Sigmoid colon (tissue), 7 donors: ENCODE measurements around the gene RAB11FIP5. TPM values are rescaled to one million over a fixed set of nuclear protein-coding genes. Genes with fewer than 3 reads are reported as not detected.
A peak's percentile ranks its signal among the peaks of the same experiment; 100 is the strongest.

Source experiments
- DNase-seq: peaks from one replicate; pipeline ENCODE4 v3.0.0-alpha.2; 2019
- H3K27ac ChIP-seq, 4 donors: fragments of 200-600 bp; sonication (generic); one replicate each; pipeline ENCODE4 v1.5.1; 2016 to 2019; ENCODE audit warnings: mild to moderate bottlenecking in 1 of 4
- H3K27me3 ChIP-seq, 3 donors: fragments of 200-600 bp; sonication (generic); one replicate each; pipeline ENCODE4 v1.5.1; 2019; ENCODE audit warnings: mild to moderate bottlenecking in 1 of 3
- H3K36me3 ChIP-seq, 4 donors: fragments of 200-600 bp; sonication (generic); one replicate each; pipeline ENCODE4 v1.5.1; 2016 to 2019
- H3K4me1 ChIP-seq, 4 donors: fragments of 200-600 bp; sonication (generic); one replicate each; pipeline ENCODE4 v1.5.1; 2017 to 2019
- H3K4me3 ChIP-seq, 4 donors: fragments of 200-600 bp; sonication (generic); one replicate each; pipeline ENCODE4 v1.5.1; 2017 to 2019; ENCODE audit warnings: mild to moderate bottlenecking in 2 of 4, moderate library complexity in 1 of 4
- H3K9me3 ChIP-seq, 4 donors: fragments of 200-600 bp in 3 of 4; sonication (generic) in 3 of 4; one replicate each; pipeline versions ENCODE4 v1.5.1 to v1.6.1; 2013 to 2019
- EP300 ChIP-seq, 4 donors: sonication (generic); formaldehyde crosslinking; IDR thresholded peaks; one replicate each; pipeline ENCODE4 v1.6.1; 2017; ENCODE audit warnings: antibody characterized with exemption in 4 of 4
- POLR2A ChIP-seq, 2 donors: fragments of 450-650 bp; IDR thresholded peaks; one replicate each; pipeline ENCODE4 v1.6.1; 2016; ENCODE audit warnings: antibody characterized with exemption in 2 of 2, mild to moderate bottlenecking in 2 of 2, moderate library complexity in 2 of 2
- POLR2AphosphoS5 ChIP-seq, 4 donors: sonication (generic); formaldehyde crosslinking; IDR thresholded peaks; one replicate each; pipeline ENCODE4 v1.6.1; 2017; ENCODE audit warnings: antibody characterized with exemption in 4 of 4
- WGBS, 2 donors: extraction: QIAGEN DNeasy Blood & Tissue Kit; methylation state at CpG; one replicate each; pipeline ENCODE4 v1.1.7; 2013; 5-methylcytosine and 5-hydroxymethylcytosine counted together
- intact Hi-C: fragments of 100-400 bp; cut with DNase I; formaldehyde crosslinking; loops from one replicate; pipeline ENCODE4 v1.15.1; 2023
- polyA plus RNA-seq, 3 donors: library from polyadenylated mRNA; stranded (reverse); fragments of 200-250 nt; gene quantifications; one replicate each; pipeline ENCODE4 v1.2.3, GENCODE V29; 2013
- total RNA-seq, 4 donors: library from RNA; depleted of rRNA; stranded (reverse); fragments of >200 nt; gene quantifications; one replicate each; pipeline ENCODE4 v1.1.0, GENCODE V29; 2016
- TF ChIP-seq, protein P1 (sequence below), 4 experiments: fragments of 450-650 bp in 3 of 4; fragments of 200-600 bp in 1 of 4; IDR thresholded peaks; one replicate each; pipeline ENCODE4 v1.5.1; 2016 to 2019; ENCODE audit warnings: antibody characterized with exemption in 4 of 4, mild to moderate bottlenecking in 3 of 4, moderate library complexity in 2 of 4
- donor health status: healthy with polysubstance abuse.
- donor health status: Bipolar disorder and iron deficiency.
- donor health status: healthy.

RAB11FIP5 gene
- total and polyA plus RNA-seq, 7 donors = 9.6 to 24.4 (median 13.9) TPM

DNA sequence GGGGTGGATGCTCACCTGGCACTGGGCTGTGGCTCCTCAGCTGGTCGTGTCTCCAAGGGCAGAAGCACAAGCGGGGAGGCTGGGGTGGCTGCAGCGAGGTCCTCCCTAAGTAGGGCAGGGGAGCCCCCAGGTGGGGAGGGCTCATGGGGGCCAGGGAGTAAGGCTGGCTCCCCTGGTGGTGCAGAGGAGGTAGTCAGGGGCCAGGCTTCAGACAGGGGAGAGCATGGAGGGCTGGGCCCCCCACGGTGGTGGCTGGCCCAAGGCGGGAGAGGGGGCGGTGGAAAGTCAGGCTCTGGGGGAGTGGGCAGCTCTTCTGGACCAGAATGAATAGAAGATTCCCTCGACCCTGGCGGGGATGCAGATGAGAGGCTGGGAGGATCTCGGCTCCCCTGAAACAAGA is 33.1 kb downstream of the RAB11FIP5 start:
- Histone ChIP-seq H3K4me3 (no peak overlapping the region), H3K27ac (no peak overlapping the region), H3K36me3 (peaks cover 0 to 45% (median 4%) of the 10 kb centered on the region in 4 donors), H3K4me1 (peaks cover 0 to 4% (median 0%) of the 10 kb centered on the region in 4 donors), H3K9me3 (no peaks in the 10 kb centered on the region), H3K27me3 (no peaks in the 10 kb centered on the region)
- WGBS, 2 donors = 88 to 93% methylated on average over 9 of the region's 9 CpGs
- intact Hi-C loops = loop anchor here (10.0 kb wide), 1 partner anchor 85 kb away; no protein-coding TSS in a partner anchor
- DNase-seq = no peak
- TF ChIP-seq POLR2A (IDR thresholded peaks at IDR 0.05) (no peak), EP300 (IDR thresholded peaks at IDR 0.05) (no peak), POLR2AphosphoS5 (IDR thresholded peaks at IDR 0.05) (no peak)
- TF ChIP-seq, protein P1, sequence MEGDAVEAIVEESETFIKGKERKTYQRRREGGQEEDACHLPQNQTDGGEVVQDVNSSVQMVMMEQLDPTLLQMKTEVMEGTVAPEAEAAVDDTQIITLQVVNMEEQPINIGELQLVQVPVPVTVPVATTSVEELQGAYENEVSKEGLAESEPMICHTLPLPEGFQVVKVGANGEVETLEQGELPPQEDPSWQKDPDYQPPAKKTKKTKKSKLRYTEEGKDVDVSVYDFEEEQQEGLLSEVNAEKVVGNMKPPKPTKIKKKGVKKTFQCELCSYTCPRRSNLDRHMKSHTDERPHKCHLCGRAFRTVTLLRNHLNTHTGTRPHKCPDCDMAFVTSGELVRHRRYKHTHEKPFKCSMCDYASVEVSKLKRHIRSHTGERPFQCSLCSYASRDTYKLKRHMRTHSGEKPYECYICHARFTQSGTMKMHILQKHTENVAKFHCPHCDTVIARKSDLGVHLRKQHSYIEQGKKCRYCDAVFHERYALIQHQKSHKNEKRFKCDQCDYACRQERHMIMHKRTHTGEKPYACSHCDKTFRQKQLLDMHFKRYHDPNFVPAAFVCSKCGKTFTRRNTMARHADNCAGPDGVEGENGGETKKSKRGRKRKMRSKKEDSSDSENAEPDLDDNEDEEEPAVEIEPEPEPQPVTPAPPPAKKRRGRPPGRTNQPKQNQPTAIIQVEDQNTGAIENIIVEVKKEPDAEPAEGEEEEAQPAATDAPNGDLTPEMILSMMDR (IDR thresholded peaks at IDR 0.05) = no peak

DNA sequence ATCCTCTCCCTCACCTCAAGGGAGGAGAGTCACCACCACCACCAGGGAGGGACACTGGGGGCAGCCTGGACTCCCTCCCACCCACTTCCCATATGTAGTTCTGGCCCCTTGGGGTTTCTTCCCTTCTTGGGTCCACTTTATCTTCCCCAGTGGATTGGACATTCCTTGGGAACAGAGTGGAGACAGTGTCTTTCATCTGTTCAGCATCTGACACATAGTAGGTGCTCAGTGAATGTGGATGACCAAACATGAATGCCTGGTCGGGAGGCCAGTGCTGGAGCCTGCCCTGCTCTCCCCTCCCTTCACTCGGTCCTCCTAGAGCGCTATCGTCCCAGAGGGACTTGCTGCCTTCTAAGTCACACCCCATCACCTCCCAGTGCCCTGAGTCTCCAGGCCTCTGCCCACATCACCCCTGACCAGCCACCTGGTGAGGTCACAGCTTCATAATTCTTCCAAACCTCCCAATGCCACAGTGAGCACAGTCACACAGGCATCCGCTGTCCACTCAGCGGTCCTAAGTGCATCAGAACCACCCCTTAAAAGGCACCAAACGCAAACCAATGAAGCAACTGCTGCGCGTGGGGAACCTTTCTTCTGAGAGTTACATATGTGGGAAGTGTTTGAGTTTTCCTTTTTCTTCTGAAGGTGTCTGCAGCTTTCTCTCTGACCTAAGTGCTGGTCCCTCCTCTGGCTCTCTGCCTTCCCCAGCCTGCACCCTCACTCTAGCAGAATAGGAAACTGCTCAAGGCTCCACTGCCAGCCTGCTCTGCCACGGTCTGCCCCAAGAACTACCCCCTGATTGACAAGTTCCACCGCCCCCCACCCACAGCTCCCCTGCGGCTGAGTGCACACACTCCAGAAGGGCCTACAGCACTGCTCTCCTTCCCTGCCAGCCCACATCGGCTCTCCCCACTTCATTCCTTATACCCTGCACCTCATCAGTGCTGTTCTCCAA is 34.0 kb downstream of the RAB11FIP5 start:
- Histone ChIP-seq H3K36me3 (peaks cover 0 to 40% (median 4%) of the 10 kb centered on the region in 4 donors), H3K27me3 (no peaks in the 10 kb centered on the region), H3K9me3 (no peaks in the 10 kb centered on the region), H3K4me3 (no peak overlapping the region), H3K4me1 (peaks cover 0 to 4% (median 0%) of the 10 kb centered on the region in 4 donors), H3K27ac (no peak overlapping the region)
- intact Hi-C loops = no loop called here
- DNase-seq = no peak
- TF ChIP-seq, protein P1 (IDR thresholded peaks at IDR 0.05) = no peak
- no peak for TF ChIP-seq POLR2A (IDR thresholded peaks at IDR 0.05)
- TF ChIP-seq POLR2AphosphoS5 (IDR thresholded peaks at IDR 0.05) = no peak
- TF ChIP-seq EP300 (IDR thresholded peaks at IDR 0.05) = no peak
- 91 to 93% methylated on average over 13 of the region's 13 CpGs for WGBS, 2 donors

DNA sequence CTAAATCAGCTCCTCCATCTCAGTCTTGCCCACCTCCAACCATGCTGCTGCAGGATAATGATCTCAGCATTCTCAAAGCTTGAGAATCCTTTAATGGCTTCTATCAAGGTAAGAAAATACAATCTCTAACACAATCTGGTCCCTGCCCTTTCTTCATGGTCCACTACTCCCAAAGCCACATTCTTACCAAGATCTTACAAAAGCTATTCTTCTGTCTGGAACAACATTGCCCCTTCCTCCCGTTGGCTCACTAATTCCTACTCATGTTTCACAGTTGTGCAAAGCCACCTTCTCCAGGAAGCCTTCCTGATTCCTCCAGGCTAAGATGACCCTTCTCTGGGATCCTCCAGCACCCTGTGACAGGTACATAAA is 35.3 kb downstream of the RAB11FIP5 start:
- no peak for DNase-seq
- WGBS, 2 donors = 86 to 94% methylated on average over 1 of the region's 1 CpG
- H3K27me3 ChIP-seq = no peaks in the 10 kb centered on the region
- H3K4me1 ChIP-seq = peaks cover 0 to 8% (median 5%) of the 10 kb centered on the region in 4 donors
- peaks cover 0 to 39% (median 4%) of the 10 kb centered on the region in 4 donors for H3K36me3 ChIP-seq
- H3K27ac ChIP-seq = no peak overlapping the region
- no peaks in the 10 kb centered on the region for H3K9me3 ChIP-seq
- no peak for TF ChIP-seq POLR2AphosphoS5 (IDR thresholded peaks at IDR 0.05)
- TF ChIP-seq EP300 (IDR thresholded peaks at IDR 0.05) = no peak
- TF ChIP-seq POLR2A (IDR thresholded peaks at IDR 0.05) = no peak
- TF ChIP-seq, protein P1 (IDR thresholded peaks at IDR 0.05) = no peak
- intact Hi-C loops = no loop called here
- H3K4me3 ChIP-seq = no peak overlapping the region

DNA sequence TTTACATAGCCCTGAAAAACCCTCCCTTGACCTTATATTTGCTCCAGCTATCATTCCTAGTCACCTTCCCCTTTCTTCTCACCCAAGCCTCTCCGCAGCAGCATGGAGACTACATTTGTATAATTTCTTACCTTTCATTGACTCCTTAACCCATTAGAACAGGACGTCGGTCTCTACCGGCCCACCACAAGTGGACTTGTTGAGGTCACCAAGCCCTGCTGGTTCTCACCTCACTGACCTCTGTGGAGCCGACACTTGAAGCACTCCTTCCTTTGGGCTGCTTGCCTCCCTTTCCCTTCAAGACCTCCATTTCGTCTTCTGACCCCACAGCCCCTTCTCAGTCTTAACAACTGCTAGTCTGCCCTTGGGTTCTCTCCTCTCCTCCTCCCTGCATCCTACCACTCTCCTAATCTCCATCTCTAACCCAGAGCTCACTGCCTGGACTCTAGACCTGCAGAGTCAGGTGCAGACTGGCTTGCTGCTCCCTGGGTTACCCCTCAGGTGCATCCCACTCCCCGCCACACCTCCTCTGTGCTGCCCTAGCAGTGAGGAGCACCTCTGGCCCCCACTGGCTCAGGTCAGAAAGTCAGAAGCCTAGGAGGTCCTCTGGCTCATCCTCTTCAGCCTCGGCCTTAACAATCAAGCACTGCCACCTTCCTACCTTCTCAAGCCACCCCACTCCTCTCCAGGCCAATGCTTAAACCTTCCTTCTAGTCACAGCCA is 35.9 kb downstream of the RAB11FIP5 start:
- H3K36me3 ChIP-seq = peaks cover 0 to 39% (median 4%) of the 10 kb centered on the region in 4 donors

More for the DNA sequence above, 35.9 kb downstream of the RAB11FIP5 start:
- TF ChIP-seq, protein P1 (IDR thresholded peaks at IDR 0.05) = no peak
- no peak for TF ChIP-seq POLR2A (IDR thresholded peaks at IDR 0.05)
- TF ChIP-seq EP300 (IDR thresholded peaks at IDR 0.05) = no peak
- no peak for TF ChIP-seq POLR2AphosphoS5 (IDR thresholded peaks at IDR 0.05)
- no peak overlapping the region for H3K4me3 ChIP-seq
- DNase-seq = peak; percentile 57
- no peaks in the 10 kb centered on the region for H3K9me3 ChIP-seq
- intact Hi-C loops = no loop called here
- H3K27ac ChIP-seq = no peak overlapping the region
- peaks cover 0 to 12% (median 10%) of the 10 kb centered on the region in 4 donors for H3K4me1 ChIP-seq
- WGBS, 2 donors = 86 to 92% methylated on average over 8 of the region's 8 CpGs
- no peaks in the 10 kb centered on the region for H3K27me3 ChIP-seq
